Upper lobe of left lung (tissue), 4 donors: ENCODE results near the gene ZNF417.

ENCODE experiments used
- CTCF ChIP-seq, 6 experiments: fragments of 450-650 bp in 4 of 6; fragments of 200-600 bp in 2 of 6; sonication (generic) in 2 of 6; IDR thresholded peaks; one replicate each; pipeline ENCODE4 v1.5.1; 2016 to 2019; ENCODE audit warnings: antibody characterized with exemption in 6 of 6
- EP300 ChIP-seq, 4 donors: sonication (generic); formaldehyde crosslinking; IDR thresholded peaks; one replicate each; pipeline ENCODE4 v1.5.1; 2017; ENCODE audit warnings: antibody characterized with exemption in 4 of 4, control low read depth in 2 of 4
- POLR2A ChIP-seq, 4 donors: fragments of 450-650 bp; IDR thresholded peaks; one replicate each; pipeline ENCODE4 v1.5.1; 2016 to 2017; ENCODE audit warnings: antibody characterized with exemption in 4 of 4, mild to moderate bottlenecking in 2 of 4
- POLR2AphosphoS5 ChIP-seq, 2 donors: sonication (generic); formaldehyde crosslinking; IDR thresholded peaks; one replicate each; pipeline ENCODE4 v1.5.1; 2017; ENCODE audit warnings: antibody characterized with exemption in 2 of 2

GRCh38 chr19:57941593-57941992 is 25.2 kb upstream of the ZNF417 start:
- TF ChIP-seq CTCF (IDR thresholded peaks at IDR 0.05) (no peak), POLR2A (IDR thresholded peaks at IDR 0.05) (no peak), POLR2AphosphoS5 (IDR thresholded peaks at IDR 0.05) (no peak), EP300 (IDR thresholded peaks at IDR 0.05) (no peak)
